NB4 (cell line): Measurements from ENCODE around the gene TBC1D9B.

Source experiments
- MAX ChIP-seq: IDR thresholded peaks from 2 replicates; pipeline ENCODE4 v1.6.1; 2011; ENCODE audit warnings: low read depth, low read length
- MYC ChIP-seq: IDR thresholded peaks from 2 replicates; pipeline ENCODE4 v1.6.1; 2011; ENCODE audit warnings: low read depth, low read length
- POLR2A ChIP-seq: IDR thresholded peaks from 2 replicates; pipeline ENCODE4 v1.6.1; 2011; ENCODE audit warnings: mild to moderate bottlenecking; ENCODE audit not compliant: insufficient read length; ENCODE audit errors: extremely low read depth
- TF ChIP-seq, protein P1 (sequence below): IDR thresholded peaks from one replicate; pipeline ENCODE4 v1.5.1; 2012; ENCODE audit warnings: low read depth, low read length

- TF ChIP-seq, protein P1, sequence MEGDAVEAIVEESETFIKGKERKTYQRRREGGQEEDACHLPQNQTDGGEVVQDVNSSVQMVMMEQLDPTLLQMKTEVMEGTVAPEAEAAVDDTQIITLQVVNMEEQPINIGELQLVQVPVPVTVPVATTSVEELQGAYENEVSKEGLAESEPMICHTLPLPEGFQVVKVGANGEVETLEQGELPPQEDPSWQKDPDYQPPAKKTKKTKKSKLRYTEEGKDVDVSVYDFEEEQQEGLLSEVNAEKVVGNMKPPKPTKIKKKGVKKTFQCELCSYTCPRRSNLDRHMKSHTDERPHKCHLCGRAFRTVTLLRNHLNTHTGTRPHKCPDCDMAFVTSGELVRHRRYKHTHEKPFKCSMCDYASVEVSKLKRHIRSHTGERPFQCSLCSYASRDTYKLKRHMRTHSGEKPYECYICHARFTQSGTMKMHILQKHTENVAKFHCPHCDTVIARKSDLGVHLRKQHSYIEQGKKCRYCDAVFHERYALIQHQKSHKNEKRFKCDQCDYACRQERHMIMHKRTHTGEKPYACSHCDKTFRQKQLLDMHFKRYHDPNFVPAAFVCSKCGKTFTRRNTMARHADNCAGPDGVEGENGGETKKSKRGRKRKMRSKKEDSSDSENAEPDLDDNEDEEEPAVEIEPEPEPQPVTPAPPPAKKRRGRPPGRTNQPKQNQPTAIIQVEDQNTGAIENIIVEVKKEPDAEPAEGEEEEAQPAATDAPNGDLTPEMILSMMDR, result no peak
- no peak for TF ChIP-seq POLR2A
- TF ChIP-seq MAX, result no peak
- TF ChIP-seq MYC, result no peak
These were observed 54.6 kb downstream of the TBC1D9B start for GRCh38 chr5:179852993-179853547.
